Upper lobe of left lung (tissue), 4 donors: ENCODE data around the gene CREG1.

Experiments used
- EP300 ChIP-seq, 4 donors: sonication (generic); formaldehyde crosslinking; IDR thresholded peaks; one replicate each; pipeline ENCODE4 v1.5.1; 2017; ENCODE audit warnings: antibody characterized with exemption in 4 of 4, control low read depth in 2 of 4
- POLR2A ChIP-seq, 4 donors: fragments of 450-650 bp; IDR thresholded peaks; one replicate each; pipeline ENCODE4 v1.5.1; 2016 to 2017; ENCODE audit warnings: antibody characterized with exemption in 4 of 4, mild to moderate bottlenecking in 2 of 4
- TF ChIP-seq, protein P1 (sequence below), 6 experiments: fragments of 450-650 bp in 4 of 6; fragments of 200-600 bp in 2 of 6; sonication (generic) in 2 of 6; IDR thresholded peaks; one replicate each; pipeline ENCODE4 v1.5.1; 2016 to 2019; ENCODE audit warnings: antibody characterized with exemption in 6 of 6

- TF ChIP-seq, protein P1, sequence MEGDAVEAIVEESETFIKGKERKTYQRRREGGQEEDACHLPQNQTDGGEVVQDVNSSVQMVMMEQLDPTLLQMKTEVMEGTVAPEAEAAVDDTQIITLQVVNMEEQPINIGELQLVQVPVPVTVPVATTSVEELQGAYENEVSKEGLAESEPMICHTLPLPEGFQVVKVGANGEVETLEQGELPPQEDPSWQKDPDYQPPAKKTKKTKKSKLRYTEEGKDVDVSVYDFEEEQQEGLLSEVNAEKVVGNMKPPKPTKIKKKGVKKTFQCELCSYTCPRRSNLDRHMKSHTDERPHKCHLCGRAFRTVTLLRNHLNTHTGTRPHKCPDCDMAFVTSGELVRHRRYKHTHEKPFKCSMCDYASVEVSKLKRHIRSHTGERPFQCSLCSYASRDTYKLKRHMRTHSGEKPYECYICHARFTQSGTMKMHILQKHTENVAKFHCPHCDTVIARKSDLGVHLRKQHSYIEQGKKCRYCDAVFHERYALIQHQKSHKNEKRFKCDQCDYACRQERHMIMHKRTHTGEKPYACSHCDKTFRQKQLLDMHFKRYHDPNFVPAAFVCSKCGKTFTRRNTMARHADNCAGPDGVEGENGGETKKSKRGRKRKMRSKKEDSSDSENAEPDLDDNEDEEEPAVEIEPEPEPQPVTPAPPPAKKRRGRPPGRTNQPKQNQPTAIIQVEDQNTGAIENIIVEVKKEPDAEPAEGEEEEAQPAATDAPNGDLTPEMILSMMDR (IDR thresholded peaks at IDR 0.05), result no peak
- TF ChIP-seq POLR2A (IDR thresholded peaks at IDR 0.05) (no peak), EP300 (IDR thresholded peaks at IDR 0.05) (no peak)
Observed at GRCh38 chr1:167529829-167530474, 23.6 kb downstream of the CREG1 start.
